ENCODE results near the gene PWWP2B. TPM values are rescaled to one million over a fixed set of nuclear protein-coding genes. Genes with fewer than 3 reads are reported as not detected.
"Not testable (repeated sequence)": the region's sequence is repeated elsewhere in the genome, so short reads cannot be mapped to it uniquely, and the experiment has no call there.

PWWP2B gene
- total RNA-seq, 1 donor from 2014 or later, result 13.3 TPM

GRCh38 chr10:132374612-132375011 lies 22.4 kb upstream of the PWWP2B start:
- DNase-seq (ENCODE audit: low spot score), result peak; percentile 34
- ATAC-seq, result no peak
- intact Hi-C loops (cut with DNase I), result no loop called here

DNA sequence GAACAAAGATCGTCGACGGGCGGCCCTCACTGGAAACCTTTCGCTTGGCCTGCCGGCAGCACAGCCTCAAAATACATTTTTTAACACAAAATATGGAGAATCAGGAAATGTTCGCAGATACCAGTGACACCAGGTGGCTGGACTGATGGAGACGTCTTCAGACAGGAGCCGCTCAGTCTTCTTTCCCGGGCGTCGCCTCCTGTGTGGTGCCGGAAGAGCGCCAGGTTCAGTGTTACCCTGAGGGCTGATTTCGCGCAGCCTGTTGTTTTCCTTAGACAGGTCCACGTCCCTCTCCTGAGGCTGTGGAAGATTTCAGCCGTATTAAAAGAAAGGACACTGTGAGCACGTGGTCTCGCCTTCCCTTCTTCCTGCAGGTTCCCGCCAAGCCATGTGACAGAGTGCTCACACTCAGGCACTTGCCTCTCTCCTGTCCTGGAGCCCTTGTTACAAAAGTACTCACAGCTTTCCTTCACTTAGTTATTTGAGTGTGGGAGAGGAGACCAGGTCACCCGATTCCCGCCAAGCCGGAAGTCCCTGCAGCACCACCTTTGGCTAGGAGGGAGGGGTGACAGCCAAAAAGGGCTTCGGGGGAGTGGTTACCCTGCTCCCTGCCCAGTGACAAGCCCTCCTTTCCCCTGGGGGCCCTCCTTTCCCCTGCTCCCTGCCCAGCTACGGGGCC lies 21.7 kb upstream of the PWWP2B start:
- intact Hi-C loops (cut with DNase I), result no loop called here
- DNase-seq (ENCODE audit: low spot score) (peak; percentile 48), ATAC-seq (peak; percentile 22)

DNA sequence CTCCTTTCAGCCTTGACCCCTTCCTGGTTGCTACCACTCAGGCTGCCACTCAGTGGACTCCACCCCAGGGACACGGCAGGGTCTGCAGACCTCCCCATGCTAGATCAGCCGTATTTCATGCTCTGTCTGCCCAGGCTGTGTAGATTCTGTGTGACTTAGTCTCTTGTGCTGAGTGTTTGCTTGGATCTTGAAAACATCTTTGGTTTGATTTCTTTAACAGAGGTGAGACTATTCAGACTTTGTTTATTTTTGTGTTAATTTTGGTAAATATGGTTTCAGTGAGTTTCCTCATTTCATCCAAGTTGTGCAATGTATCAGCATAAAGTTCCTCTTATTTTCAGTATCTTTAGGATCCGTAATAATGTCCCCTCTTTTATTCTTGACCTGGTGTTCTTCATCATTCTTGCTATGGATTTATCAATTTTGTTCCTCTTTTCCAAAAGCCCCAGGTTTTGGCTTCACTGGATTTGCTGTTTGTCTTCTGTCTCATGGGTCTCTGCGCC lies 21.2 kb upstream of the PWWP2B start:
- intact Hi-C loops (cut with DNase I), result no loop called here

DNA sequence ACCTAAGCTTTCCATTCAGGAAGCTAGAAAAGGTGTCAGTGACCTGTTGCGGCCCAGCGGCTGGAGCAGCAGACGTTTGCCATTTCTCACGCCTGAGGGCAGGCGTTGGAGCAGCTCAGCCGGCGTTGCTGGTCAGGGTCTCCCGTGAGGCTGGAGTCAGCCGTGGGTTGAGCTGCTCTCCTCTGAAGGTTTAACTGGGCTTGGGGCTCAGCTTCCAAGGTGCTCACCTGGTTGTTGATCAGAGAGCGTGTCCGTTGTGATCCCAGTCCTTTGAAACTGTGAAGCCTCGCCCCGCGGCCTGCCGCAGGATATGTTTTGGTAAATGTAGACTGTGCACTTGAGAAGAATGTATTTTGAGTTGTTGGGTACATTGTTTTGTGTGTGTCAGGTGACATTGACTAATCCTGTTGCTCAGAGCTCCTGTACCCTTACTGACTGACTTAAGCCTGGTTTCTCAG lies 20.6 kb upstream of the PWWP2B start:
- ATAC-seq (no peak), DNase-seq (ENCODE audit: low spot score) (peak; percentile 52)
- intact Hi-C loops (cut with DNase I), result no loop called here

More for the DNA sequence above, 21.2 kb upstream of the PWWP2B start:
- DNase-seq (ENCODE audit: low spot score), result no peak
- ATAC-seq, result no peak

DNA sequence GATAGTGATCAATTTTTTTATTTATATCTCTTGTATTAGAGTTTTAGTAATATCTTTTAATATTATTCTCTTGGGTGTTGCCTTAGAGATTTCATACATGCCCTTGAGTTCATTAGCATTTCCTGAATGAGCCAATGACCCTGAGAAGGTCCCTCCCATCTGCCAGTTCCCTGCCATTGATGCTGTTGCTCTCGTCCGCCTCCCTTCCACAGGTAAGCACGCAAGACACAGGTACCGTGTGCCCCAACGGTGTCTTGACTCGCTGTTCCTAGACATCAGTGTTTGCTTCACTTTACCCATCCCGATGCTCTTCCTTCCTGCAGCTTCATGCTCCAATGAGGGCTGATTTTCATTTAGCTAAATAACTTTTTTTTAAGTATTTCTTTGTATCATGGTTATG lies 19.7 kb upstream of the PWWP2B start:
- ATAC-seq (no peak), DNase-seq (ENCODE audit: low spot score) (no peak)
- intact Hi-C loops (cut with DNase I), result no loop called here

DNA sequence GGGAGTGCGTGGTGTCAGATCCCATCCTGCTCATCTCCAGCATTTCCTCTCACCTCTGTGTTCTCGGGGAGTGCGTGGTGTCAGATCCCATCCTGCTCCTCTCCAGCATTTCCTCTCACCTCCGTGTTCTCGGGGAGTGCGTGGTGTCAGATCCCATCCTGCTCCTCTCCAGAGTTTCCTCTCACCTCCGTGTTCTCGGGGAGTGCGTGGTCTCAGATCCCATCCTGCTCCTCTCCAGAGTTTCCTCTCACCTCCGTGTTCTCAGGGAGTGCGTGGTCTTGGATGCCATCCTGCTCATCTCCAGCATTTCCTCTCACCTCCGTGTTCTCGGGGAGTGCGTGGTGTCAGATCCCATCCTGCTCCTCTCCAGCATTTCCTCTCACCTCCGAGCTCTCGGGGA lies 18.0 kb upstream of the PWWP2B start:
- DNase-seq (ENCODE audit: low spot score); intact Hi-C loops (cut with DNase I); ATAC-seq: not testable (repeated sequence)

DNA sequence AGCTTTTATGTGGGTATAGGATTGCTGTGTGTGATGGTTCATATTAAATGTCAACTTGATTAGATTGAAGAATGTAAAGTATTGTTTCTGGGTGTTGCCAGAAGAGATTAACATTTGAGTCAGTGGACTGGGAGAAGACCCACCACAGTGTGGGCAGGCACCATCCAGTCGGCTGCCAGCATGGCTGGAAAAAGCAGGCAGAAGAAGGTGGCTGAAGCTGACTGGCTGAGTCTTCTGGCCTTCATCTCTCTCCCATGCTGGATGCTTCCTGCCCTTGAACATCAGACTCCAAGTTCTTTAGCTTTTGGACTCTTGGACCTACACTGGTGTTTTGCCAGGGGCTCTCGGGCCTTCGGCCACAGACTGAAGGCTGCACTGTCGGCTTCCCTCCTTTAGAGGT lies 16.0 kb upstream of the PWWP2B start:
- ATAC-seq, result not testable (repeated sequence)
- intact Hi-C loops (cut with DNase I), result loop anchor here (10.0 kb wide), 1 partner anchor 264 kb away; no protein-coding TSS in a partner anchor

DNA sequence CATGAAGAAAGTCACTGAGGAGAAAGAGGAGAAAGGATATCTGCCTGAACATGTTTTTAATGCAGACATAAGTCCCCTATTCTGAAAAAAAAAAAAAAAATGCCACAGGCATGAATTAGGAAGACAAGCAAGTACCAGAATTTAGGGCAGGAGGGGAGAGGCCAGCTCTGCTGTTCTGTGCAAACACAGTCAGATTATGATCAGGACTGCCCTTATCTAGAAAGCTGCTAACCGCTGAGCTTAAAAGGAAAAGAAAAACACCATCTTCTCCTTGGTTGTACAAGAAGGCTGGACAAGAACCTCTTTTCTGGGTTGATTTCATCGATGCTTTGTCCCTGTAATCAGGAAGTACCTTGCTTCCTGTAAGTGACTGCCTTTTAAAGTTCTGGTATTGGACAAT lies 15.3 kb upstream of the PWWP2B start:
- no peak for DNase-seq (ENCODE audit: low spot score)
- intact Hi-C loops (cut with DNase I), result loop anchor here (10.0 kb wide), 1 partner anchor 263 kb away; no protein-coding TSS in a partner anchor
- no peak for ATAC-seq

More for the DNA sequence above, 16.0 kb upstream of the PWWP2B start:
- not testable (repeated sequence) for DNase-seq (ENCODE audit: low spot score)

- DNase-seq (ENCODE audit: low spot score) (no peak), ATAC-seq (no peak)
- intact Hi-C loops (cut with DNase I), result loop anchor here (10.0 kb wide), 1 partner anchor 262 kb away; no protein-coding TSS in a partner anchor
Measured at GRCh38 chr10:132382231-132382922, 14.6 kb upstream of the PWWP2B start.

GRCh38 chr10:132383101-132383500 lies 13.9 kb upstream of the PWWP2B start:
- intact Hi-C loops (cut with DNase I), result loop anchor here (10.0 kb wide), 1 partner anchor 262 kb away; no protein-coding TSS in a partner anchor
- DNase-seq (ENCODE audit: low spot score), result peak; percentile 52
- no peak for ATAC-seq

DNA sequence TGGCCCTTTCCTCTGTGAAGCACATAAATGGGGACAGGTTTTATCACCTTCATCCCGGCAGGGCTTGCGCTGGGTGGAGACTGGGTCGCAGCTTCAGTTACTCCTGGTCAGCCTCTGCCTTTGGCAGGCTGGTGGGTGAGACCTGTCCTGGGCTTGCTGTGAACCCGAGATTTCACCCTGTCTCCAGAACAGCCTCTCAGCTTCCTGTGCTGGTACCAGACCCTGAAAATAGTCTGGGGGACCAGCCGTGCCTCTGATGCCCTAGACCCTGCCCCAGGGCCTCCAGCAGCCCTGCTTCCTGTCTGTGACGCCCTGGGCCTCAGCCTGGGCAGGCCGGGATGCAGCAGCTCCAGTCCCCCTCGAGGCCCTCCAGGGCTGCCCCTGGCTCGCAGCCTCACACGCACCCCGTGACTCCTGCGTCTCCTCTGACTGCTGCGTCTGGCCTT lies 13.2 kb upstream of the PWWP2B start:
- intact Hi-C loops (cut with DNase I), result loop anchor here (10.0 kb wide), 1 partner anchor 261 kb away; no protein-coding TSS in a partner anchor
- peak; percentile 56 for DNase-seq (ENCODE audit: low spot score)
- ATAC-seq, result no peak

GRCh38 chr10:132384618-132385388 lies 12.2 kb upstream of the PWWP2B start:
- no peak for ATAC-seq
- peak; percentile 45 for DNase-seq (ENCODE audit: low spot score)
- intact Hi-C loops (cut with DNase I), result loop anchor here (10.0 kb wide), 1 partner anchor 260 kb away; no protein-coding TSS in a partner anchor

DNA sequence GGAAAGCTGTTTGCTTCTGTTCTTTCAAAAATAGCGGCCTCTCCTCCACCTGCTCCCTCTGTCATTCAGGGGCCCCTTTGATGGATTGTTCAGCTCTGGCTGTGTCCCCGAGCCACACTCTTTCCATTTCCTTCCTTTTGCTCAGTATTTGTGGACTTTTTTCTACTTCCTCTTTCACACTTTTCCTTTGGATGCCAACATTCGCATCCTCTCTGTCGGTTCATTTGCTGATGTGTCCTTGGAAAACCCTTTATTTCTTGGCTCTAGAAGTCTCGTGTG lies 11.7 kb upstream of the PWWP2B start:
- no peak for DNase-seq (ENCODE audit: low spot score)
- intact Hi-C loops (cut with DNase I), result loop anchor here (10.0 kb wide), 1 partner anchor 259 kb away; no protein-coding TSS in a partner anchor

DNA sequence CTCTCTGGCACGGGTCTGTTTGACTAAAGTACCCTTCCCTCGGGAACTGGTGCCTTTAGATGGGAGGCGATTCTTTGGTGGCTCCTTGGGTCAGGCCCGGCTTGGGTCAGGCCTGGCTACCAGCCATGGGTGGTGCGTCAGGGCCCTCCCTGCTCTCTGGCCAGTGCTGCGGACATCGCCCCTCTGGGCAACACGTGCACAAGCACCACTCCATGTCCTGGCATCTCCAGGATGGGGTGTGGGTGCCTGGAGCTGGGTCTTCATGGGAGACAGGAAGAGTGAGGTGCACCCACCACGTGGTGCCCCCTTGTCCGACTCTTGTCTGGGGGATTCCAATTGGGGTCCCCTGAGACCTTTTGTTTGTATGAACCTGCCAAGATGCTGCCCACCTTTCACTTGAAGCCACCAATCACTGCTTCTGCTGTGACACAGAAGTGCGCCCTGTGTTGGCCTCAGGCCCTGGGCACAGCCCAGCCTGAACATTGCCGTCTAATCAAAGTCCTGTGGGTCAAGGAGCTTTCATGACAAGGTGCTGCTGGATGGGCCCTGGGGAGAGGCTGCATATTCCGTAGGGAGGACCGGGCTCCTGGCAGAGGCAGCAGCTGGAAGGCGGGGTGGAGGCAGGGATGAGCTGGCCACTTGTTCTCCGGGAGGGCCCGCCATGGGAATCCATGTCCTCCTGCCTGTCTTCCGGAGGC lies 11.1 kb upstream of the PWWP2B start:
- ATAC-seq (no peak), DNase-seq (ENCODE audit: low spot score) (peak; percentile 53)
- intact Hi-C loops (cut with DNase I), result loop anchor here (10.0 kb wide), 1 partner anchor 259 kb away; no protein-coding TSS in a partner anchor

More for the DNA sequence above, 11.7 kb upstream of the PWWP2B start:
- ATAC-seq, result no peak

DNA sequence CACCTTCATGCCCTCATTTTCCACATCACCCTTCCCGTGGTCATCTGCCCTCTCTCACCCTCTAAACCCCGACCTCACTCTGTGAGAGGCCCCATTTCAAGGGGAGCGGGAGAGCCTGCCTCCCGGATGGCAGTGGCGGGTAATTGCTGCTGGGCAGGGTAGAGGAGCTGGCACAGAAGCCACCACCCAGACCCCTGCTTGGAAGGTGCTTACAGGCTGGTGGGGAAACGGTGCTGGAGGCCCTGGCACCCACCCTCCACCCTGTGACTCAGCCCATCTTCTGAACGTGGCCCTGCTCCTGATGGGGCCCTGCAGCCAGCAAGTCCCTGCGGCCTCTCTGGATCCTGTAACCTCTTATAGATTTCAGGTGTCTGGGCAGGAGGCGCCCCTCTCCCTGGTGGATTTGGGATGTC lies 10.6 kb upstream of the PWWP2B start:
- intact Hi-C loops (cut with DNase I), result loop anchor here (10.0 kb wide), 1 partner anchor 258 kb away; no protein-coding TSS in a partner anchor
- no peak for DNase-seq (ENCODE audit: low spot score)
- ATAC-seq, result no peak

DNA sequence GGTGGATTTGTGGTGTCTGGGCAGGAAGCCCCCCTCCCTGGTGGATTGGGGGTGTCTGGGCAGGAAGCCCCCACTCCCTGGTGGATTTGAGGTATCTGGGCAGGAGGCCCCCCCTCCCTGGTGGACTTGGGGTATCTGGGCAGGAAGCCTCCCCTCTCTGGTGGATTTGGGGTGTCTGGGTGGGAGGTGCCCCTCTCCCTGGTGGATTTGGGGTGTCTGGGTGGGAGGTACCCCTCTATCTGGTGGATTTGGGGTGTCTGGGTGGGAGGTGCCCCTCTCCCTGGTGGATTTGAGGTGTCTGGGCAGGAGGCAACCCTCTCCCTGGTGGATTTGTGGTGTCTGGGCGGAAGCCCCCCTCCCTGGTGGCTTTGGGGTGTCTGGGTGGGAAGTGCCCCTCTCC lies 10.1 kb upstream of the PWWP2B start:
- DNase-seq (ENCODE audit: low spot score), result peak; percentile 58
- ATAC-seq, result not testable (repeated sequence)
- intact Hi-C loops (cut with DNase I), result loop anchor here (10.0 kb wide), 1 partner anchor 258 kb away; no protein-coding TSS in a partner anchor

DNA sequence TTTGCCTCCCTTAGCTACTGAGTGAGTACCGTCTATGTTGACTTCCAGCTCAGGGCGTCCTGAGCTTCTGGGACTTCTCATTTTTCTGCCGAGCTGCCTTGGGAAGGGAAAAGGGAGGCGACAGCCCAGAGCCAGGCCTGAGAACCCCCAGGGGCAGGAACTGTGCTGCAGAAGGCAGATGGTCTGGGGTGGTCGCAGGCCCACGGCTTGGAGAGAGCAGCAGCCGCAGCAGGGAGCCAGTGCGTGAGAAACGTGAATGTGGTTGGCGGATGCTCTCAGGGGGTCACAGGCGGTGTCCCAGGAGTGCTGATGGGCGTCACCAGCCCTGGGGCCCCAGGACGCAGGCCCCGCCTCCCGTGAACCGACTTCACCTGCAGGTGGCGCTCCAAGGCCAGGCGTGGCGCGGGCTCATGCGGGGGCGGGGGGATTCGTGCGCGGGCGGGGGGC lies 9.2 kb upstream of the PWWP2B start:
- intact Hi-C loops (cut with DNase I), result loop anchor here (2.0 to 10.0 kb wide), 2 partner anchors 65 to 257 kb away; no protein-coding TSS in a partner anchor
- peak; percentile 72 for ATAC-seq

DNA sequence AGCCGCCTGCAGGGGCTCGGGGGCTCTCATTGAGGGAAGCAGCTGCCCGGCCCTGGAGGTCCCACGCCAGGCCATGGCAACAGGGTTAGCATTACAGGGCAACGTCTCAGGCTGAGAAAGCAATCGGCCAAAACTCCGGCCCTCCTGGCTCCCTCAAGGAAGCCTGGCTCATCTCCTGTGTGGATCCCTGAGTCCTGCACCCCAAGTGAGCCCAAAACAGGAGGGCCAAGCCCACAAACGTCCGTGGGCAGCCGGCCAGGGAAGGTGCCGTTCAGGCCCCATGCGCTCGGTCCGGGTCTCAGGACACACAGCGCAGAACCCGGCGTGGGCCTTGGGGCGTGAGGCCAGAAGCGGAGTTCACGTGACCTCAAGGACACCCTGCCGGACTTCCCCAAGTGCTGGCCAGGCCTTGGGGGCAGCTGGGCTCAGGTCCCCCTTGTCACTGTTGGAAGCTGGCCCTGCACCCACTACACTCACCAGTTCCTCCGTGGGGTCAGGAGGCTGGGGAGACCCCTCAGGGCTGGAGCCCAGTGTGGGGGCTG lies 8.0 kb upstream of the PWWP2B start:
- ATAC-seq, result peak; percentile 59
- intact Hi-C loops (cut with DNase I), result loop anchor here (2.0 to 10.0 kb wide), 2 partner anchors 64 to 256 kb away; no protein-coding TSS in a partner anchor
- peak; percentile 79 for DNase-seq (ENCODE audit: low spot score)

More for the DNA sequence above, 9.2 kb upstream of the PWWP2B start:
- DNase-seq (ENCODE audit: low spot score), result peak; percentile 88

Data from sciatic nerve (tissue), 2 donors.